HepG2 (cell line): ENCODE data around the gene OAF. TPM values are rescaled to one million over a fixed set of nuclear protein-coding genes. Genes with fewer than 3 reads are reported as not detected.

ENCODE experiments used
- ARHGAP35 ChIP-seq: sonication (generic); formaldehyde crosslinking; IDR thresholded peaks from 2 replicates; pipeline ENCODE4 v1.9.0; 2022; ENCODE audit warnings: mild to moderate bottlenecking, inconsistent platforms, moderate library complexity, missing genetic modification reagents, borderline replicate concordance
- ATF7-NPFF ChIP-seq: sonication (generic); formaldehyde crosslinking; IDR thresholded peaks from 2 replicates; pipeline ENCODE4 v1.8.1; 2023; ENCODE audit warnings: mild to moderate bottlenecking, low read depth, missing genetic modification reagents, moderate library complexity
- BORCS8-MEF2B ChIP-seq: sonication (generic); formaldehyde crosslinking; IDR thresholded peaks from 2 replicates; pipeline ENCODE4 v1.8.0; 2022; ENCODE audit warnings: mild to moderate bottlenecking, missing genetic modification reagents
- ETV5 ChIP-seq: IDR thresholded peaks from 2 replicates; pipeline ENCODE4 v1.6.1; 2018; ENCODE audit warnings: missing biosample characterization, missing genetic modification reagents, inconsistent platforms, borderline replicate concordance
- ETV6 ChIP-seq: sonication (generic); formaldehyde crosslinking; conservative IDR thresholded peaks from 2 replicates; pipeline ENCODE4 v1.4.0; 2020; ENCODE audit warnings: missing genetic modification reagents
- HMGA1 ChIP-seq: sonication (generic); formaldehyde crosslinking; conservative IDR thresholded peaks from 2 replicates; pipeline ENCODE4 v1.4.0; 2020; ENCODE audit warnings: missing genetic modification reagents
- MED13 ChIP-seq: sonication (generic); formaldehyde crosslinking; IDR thresholded peaks from 2 replicates; pipeline ENCODE4 v1.5.0; 2020; ENCODE audit warnings: missing genetic modification reagents
- MEIS1 ChIP-seq: sonication (generic); formaldehyde crosslinking; IDR thresholded peaks from 2 replicates; pipeline ENCODE4 v1.9.0; 2021; ENCODE audit warnings: mild to moderate bottlenecking, missing genetic modification reagents, moderate library complexity, borderline replicate concordance
- NCOA2 ChIP-seq: sonication (generic); formaldehyde crosslinking; IDR thresholded peaks from 2 replicates; pipeline ENCODE4 v1.8.0; 2022; ENCODE audit warnings: inconsistent platforms
- NKX3-1 ChIP-seq: sonication (generic); formaldehyde crosslinking; IDR thresholded peaks from 2 replicates; pipeline ENCODE4 v1.5.0; 2020; ENCODE audit warnings: missing genetic modification reagents
- PPARG ChIP-seq: conservative IDR thresholded peaks from 2 replicates; pipeline ENCODE4 v1.6.1; 2016; ENCODE audit warnings: missing biosample characterization, missing genetic modification reagents
- RBM39 ChIP-seq: fragments of 200-400 bp; formaldehyde crosslinking; IDR thresholded peaks from one replicate; pipeline ENCODE4 v1.6.1; 2018; ENCODE audit warnings: antibody characterized with exemption, mild to moderate bottlenecking, low read depth, low read length; ENCODE audit not compliant: poor library complexity, severe bottlenecking
- SP1 ChIP-seq, 2 experiments: fragments of 450-650 bp in 1 of 2; sonication (generic) in 1 of 2; formaldehyde crosslinking in 1 of 2; IDR thresholded peaks; 2 replicates each; pipeline versions ENCODE4 v1.4.0 to v1.6.1; 2016 to 2020; ENCODE audit warnings: missing genetic modification reagents in 1 of 2
- SSRP1 ChIP-seq: IDR thresholded peaks from 2 replicates; pipeline ENCODE4 v1.6.1; 2016; ENCODE audit warnings: control low read depth
- TFDP2 ChIP-seq: sonication (generic); formaldehyde crosslinking; IDR thresholded peaks from 2 replicates; pipeline ENCODE4 v1.4.0; 2020; ENCODE audit warnings: missing genetic modification reagents
- THYN1 ChIP-seq: sonication (generic); formaldehyde crosslinking; IDR thresholded peaks from 2 replicates; pipeline ENCODE4 v1.8.1; 2023; ENCODE audit warnings: low read depth, mild to moderate bottlenecking, moderate library complexity, missing genetic modification reagents, borderline replicate concordance
- ZFX ChIP-seq: sonication (generic); formaldehyde crosslinking; IDR thresholded peaks from 2 replicates; pipeline ENCODE4 v1.4.0; 2020; ENCODE audit warnings: mild to moderate bottlenecking, low read depth, missing genetic modification reagents, moderate library complexity
- ZFY ChIP-seq: sonication (generic); formaldehyde crosslinking; IDR thresholded peaks from 2 replicates; pipeline ENCODE4 v1.4.0; 2020; ENCODE audit warnings: missing genetic modification reagents
- ZNF562 ChIP-seq: sonication (generic); formaldehyde crosslinking; IDR thresholded peaks from 2 replicates; pipeline ENCODE4 v1.8.0; 2022; ENCODE audit warnings: missing genetic modification reagents, borderline replicate concordance
- ZNF589 ChIP-seq: sonication (generic); formaldehyde crosslinking; conservative IDR thresholded peaks from 2 replicates; pipeline ENCODE4 v1.8.0; 2022; ENCODE audit warnings: mild to moderate bottlenecking, moderate library complexity, missing genetic modification reagents
- ZSCAN31 ChIP-seq: sonication (generic); formaldehyde crosslinking; IDR thresholded peaks from 2 replicates; pipeline ENCODE4 v1.5.0; 2020; ENCODE audit warnings: low read depth, mild to moderate bottlenecking, missing genetic modification reagents
- polyA plus RNA-seq, 8 experiments: library from polyadenylated mRNA; depleted of rRNA in 3 of 8; stranded (reverse) in 7 of 8; unstranded in 1 of 8; fragments of >200 nt; fragmentation: Illumina TruSeq in 4 of 8; extraction: Trizol in 4 of 8; gene quantifications; 2 replicates each; pipeline versions ENCODE4 v1.2.1 to v1.2.3, GENCODE V29; 2011 to 2016; ENCODE audit warnings: low read depth in 4 of 8, missing spikeins in 1 of 8, mixed read lengths in 1 of 8; ENCODE audit not compliant: insufficient read depth in 1 of 8
- total RNA-seq, 5 experiments: library from RNA; depleted of rRNA; stranded (reverse); fragments of >200 nt; fragmentation: Illumina TruSeq; extraction: Trizol; gene quantifications; 2 replicates each; pipeline ENCODE4 v1.2.3, GENCODE V29; 2016; ENCODE audit warnings: low read depth in 1 of 5
- TF ChIP-seq, protein P1 (sequence below): sonication (generic); formaldehyde crosslinking; IDR thresholded peaks from 2 replicates; pipeline ENCODE4 v1.5.0; 2020; ENCODE audit warnings: missing genetic modification reagents

OAF gene
- total and polyA plus RNA-seq, 2 of the 13 experiments (the other 11 are each of a cell fraction or from before 2014, with no cell fraction given), result 63.7 to 94.6 TPM

DNA sequence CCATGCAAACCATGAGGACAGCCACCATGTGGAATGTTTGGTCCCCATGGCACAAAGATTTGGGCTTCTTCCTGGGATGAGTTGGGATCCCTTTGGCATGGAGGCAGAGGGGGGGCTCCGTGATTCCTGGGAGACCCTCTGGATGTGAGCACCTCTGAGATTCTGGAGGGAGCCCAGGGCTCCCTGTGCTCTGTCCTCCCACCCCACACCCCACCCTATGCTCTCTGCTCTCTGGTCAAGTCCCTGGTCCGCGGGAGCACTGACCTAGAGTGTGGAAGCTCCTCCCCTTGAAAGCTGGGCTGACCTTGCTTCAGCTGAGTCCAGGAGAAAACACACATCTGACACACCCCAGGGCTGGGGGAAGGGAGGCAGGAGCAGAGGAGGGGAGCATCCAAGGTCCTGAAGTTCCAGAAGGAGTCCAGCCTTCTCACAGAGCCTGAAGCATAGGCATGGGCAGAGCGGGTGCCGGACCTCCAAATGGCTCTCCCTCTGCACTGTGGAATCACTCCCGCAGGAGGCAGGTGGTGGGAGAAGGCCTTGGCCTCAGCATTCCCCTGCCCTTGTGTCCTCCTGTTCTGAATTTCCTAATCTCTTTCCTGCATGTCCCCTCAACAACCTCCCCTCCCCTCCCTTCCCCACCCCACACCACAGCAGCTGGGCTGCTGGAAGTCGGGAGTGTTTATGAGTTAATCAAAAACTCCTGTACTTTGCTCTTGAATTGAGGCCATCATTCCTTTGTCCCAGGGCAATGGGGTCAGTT, 25.7 kb upstream of the OAF start (continued):
- TF ChIP-seq, protein P1, sequence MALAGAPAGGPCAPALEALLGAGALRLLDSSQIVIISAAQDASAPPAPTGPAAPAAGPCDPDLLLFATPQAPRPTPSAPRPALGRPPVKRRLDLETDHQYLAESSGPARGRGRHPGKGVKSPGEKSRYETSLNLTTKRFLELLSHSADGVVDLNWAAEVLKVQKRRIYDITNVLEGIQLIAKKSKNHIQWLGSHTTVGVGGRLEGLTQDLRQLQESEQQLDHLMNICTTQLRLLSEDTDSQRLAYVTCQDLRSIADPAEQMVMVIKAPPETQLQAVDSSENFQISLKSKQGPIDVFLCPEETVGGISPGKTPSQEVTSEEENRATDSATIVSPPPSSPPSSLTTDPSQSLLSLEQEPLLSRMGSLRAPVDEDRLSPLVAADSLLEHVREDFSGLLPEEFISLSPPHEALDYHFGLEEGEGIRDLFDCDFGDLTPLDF (CRISPR knock-in tag), result no peak
- peak; percentile 78 for TF ChIP-seq MED13 (CRISPR knock-in tag)
- TF ChIP-seq PPARG (CRISPR knock-in tag), result no peak; the same call in 1 of the 2 replicates
- no peak for TF ChIP-seq HMGA1 (CRISPR knock-in tag)
- TF ChIP-seq ZSCAN31 (CRISPR knock-in tag), result peak; percentile 76
- TF ChIP-seq ETV5, result no peak; the same call in 1 of the 2 replicates
- no peak for TF ChIP-seq NKX3-1 (CRISPR knock-in tag)
- TF ChIP-seq NCOA2 (CRISPR knock-in tag), result peak; percentile 74
- TF ChIP-seq TFDP2 (CRISPR knock-in tag), result no peak
- 0 out of 2 replicates have a peak, but pooled peaks have one; percentile 47 for TF ChIP-seq ATF7-NPFF (CRISPR knock-in tag)
- no peak for TF ChIP-seq ARHGAP35 (CRISPR knock-in tag)
- no peak for TF ChIP-seq ZNF562 (CRISPR knock-in tag)
- TF ChIP-seq SP1 (IDR thresholded peaks at IDR 0.05), result no peak
- TF ChIP-seq SP1 (CRISPR knock-in tag; IDR thresholded peaks at IDR 0.05), result no peak; the same call in none of the 2 replicates
- peak; percentile 59 for TF ChIP-seq RBM39
- peak; percentile 67; the same call in 1 of the 2 replicates for TF ChIP-seq ZFX
- TF ChIP-seq ETV6 (CRISPR knock-in tag), result no peak
- TF ChIP-seq BORCS8-MEF2B, result no peak
- TF ChIP-seq ZFY (CRISPR knock-in tag), result 0 out of 2 replicates have a peak, but pooled peaks have one; percentile 41
- TF ChIP-seq SSRP1 (CRISPR knock-in tag), result 0 out of 2 replicates have a peak, but pooled peaks have one; percentile 3
- TF ChIP-seq ZNF589 (CRISPR knock-in tag), result 0 out of 2 replicates have a peak, but pooled peaks have one; percentile 40
- no peak for TF ChIP-seq THYN1 (CRISPR knock-in tag)
- TF ChIP-seq MEIS1, result peak; percentile 49; the same call in 1 of the 2 replicates
